ENCODE measurements around the gene RABGAP1L. TPM values are rescaled to one million over a fixed set of nuclear protein-coding genes. Genes with fewer than 3 reads are reported as not detected.

Gene RABGAP1L
- total RNA-seq, 1 donor from 2014 or later = 41.0 TPM

DNA sequence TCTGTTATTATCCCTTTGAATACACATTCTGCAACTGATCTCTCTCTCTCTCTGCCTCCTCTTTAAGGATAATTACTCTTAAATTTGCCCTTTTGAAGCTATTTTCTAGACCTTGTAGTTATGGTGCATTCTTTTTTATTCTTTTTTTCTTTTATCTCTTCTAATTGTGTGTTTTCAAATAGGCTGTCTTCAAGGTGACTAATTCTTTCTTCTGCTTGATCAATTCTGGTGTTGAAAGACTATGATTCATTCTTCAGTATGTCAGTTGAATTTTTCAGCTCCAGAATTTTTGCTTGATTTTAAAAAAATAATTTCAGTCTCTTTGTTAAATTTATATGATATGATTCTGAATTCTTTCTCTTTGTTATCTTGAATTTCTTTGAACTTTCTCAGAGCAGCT is 192.8 kb downstream of the RABGAP1L start:
- intact Hi-C loops (cut with micrococcal nuclease) = no loop called here
- H3K4me1 Mint-ChIP-seq (ENCODE audit: low read depth) = no peaks in the 10 kb centered on the region
- peaks cover 1% of the 10 kb centered on the region for H3K36me3 Mint-ChIP-seq (ENCODE audit: low read depth)
- peaks cover 14% of the 10 kb centered on the region for H3K9me3 Mint-ChIP-seq
- H3K27ac Mint-ChIP-seq = no peak overlapping the region
- DNase-seq (ENCODE audit: low spot score) = no peak
- no peak overlapping the region for H3K4me3 Mint-ChIP-seq
- H3K27me3 Mint-ChIP-seq (ENCODE audit: insufficient read depth) = no peaks in the 10 kb centered on the region

DNA sequence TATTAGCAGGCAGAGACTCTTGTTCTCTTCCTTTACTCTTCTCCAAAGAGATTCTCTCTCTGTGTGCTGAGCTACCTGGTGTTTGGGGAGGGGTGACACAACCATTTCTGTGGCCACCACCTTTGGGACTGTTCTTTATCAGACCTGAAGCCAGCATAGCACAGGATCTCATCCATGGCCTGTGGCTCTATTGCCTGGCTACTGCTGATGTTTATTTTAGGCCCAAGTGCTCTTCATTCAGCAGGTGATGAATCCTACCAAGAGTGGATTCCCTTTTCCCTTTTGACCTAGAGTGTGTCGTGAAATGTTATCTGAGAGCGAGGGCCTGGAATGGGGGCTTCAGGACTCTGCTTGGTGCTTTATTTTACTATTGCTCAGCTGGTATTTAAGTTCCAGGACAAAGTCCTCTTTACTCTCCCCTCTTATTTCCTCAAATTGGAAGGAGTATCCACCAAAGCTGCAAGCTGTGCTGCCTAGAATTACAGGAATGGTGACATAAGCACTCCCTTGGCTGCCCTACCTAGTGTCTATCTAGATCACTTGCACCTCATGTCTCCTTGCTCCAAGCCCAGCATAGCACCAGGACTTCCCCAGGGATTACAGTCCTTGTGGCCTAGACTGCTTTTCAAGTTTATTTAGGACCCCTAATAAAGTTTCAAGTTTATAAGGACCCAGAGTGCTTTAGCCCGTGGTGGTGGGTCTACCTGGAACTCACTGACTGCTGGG is 193.7 kb downstream of the RABGAP1L start:
- H3K27me3 Mint-ChIP-seq (ENCODE audit: insufficient read depth) = no peaks in the 10 kb centered on the region
- intact Hi-C loops (cut with micrococcal nuclease) = no loop called here
- no peak for DNase-seq (ENCODE audit: low spot score)
- no peaks in the 10 kb centered on the region for H3K36me3 Mint-ChIP-seq (ENCODE audit: low read depth)
- H3K4me3 Mint-ChIP-seq = no peak overlapping the region
- peaks cover 9% of the 10 kb centered on the region for H3K9me3 Mint-ChIP-seq
- H3K4me1 Mint-ChIP-seq (ENCODE audit: low read depth) = no peaks in the 10 kb centered on the region
- no peak overlapping the region for H3K27ac Mint-ChIP-seq

DNA sequence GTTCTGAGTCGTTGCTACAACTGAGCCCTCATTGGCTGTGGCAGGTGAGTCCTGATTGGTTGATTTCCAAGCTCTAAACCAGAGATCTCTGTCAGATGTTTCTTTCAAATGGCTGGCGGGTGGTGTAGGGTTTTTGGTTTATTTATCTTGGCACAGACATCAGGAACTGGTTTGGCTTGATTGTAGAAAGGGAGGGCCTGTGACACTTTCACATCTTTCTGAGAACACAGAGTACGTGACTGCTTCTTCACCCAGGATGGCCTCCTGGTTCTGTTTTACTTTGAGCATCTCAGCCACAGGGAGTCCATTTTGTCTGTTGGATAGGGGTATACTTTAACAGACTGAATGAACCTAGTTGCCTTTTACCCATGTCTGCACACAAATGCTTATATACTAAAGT is 199.0 kb downstream of the RABGAP1L start:
- Mint-ChIP-seq H3K27me3 (ENCODE audit: insufficient read depth) (no peaks in the 10 kb centered on the region), H3K9me3 (peaks cover 2% of the 10 kb centered on the region), H3K27ac (no peak overlapping the region), H3K4me1 (ENCODE audit: low read depth) (no peaks in the 10 kb centered on the region), H3K36me3 (ENCODE audit: low read depth) (peaks cover 2% of the 10 kb centered on the region), H3K4me3 (no peak overlapping the region)
- intact Hi-C loops (cut with micrococcal nuclease) = no loop called here
- DNase-seq (ENCODE audit: low spot score) = no peak

DNA sequence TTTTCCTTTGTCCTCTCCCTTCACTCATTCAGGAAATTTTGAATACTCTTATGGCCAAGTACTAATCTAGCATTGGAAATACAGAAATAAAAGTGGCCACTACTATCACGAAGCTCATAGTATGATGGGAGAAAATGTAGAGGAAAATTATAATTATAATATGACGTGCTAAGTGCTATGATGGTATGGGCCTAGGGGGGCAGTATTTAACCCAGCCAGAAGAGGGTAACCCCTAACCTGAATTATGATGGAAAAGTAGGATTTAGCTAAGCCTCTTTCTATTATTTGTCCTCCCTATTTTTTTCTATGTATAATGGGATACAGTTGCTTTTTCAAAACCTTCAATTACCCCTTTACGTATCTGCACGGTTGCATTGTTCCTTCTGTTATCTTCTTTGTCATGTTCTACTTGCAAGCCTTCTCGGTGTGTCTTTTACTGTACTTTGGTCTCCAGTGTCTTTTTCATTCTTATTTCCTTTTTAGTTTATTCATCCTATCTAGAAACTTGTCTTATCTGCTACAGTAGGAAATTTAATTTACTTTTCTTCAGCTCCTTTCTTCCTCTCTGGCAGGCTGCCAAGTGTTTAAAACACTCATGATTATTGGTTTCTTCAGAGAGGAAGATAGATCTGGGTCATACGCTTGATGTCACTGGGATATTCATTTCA is 199.6 kb downstream of the RABGAP1L start:
- H3K27ac Mint-ChIP-seq = no peak overlapping the region
- no peaks in the 10 kb centered on the region for H3K4me1 Mint-ChIP-seq (ENCODE audit: low read depth)
- no peak overlapping the region for H3K4me3 Mint-ChIP-seq
- H3K27me3 Mint-ChIP-seq (ENCODE audit: insufficient read depth) = no peaks in the 10 kb centered on the region
- peaks cover 2% of the 10 kb centered on the region for H3K36me3 Mint-ChIP-seq (ENCODE audit: low read depth)
- DNase-seq (ENCODE audit: low spot score) = no peak
- H3K9me3 Mint-ChIP-seq = peaks cover 2% of the 10 kb centered on the region
- intact Hi-C loops (cut with micrococcal nuclease) = no loop called here

DNA sequence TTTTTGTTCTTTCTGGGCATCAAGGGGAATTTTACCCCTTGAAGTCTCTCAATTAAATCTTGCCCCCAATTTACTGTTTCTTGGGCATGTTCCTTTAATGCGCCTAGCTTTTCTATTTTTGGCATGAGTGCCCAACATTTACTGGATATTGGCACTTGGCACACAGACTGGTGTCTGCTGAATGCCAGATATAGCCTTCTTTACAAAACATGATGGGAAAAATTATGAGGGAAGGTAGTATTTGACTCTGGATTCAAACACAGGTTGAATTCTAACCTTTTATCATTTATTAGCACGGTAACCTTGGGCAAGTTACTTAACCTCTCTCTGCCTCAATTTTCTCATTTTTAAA is 200.1 kb downstream of the RABGAP1L start:
- intact Hi-C loops (cut with micrococcal nuclease) = no loop called here
- DNase-seq (ENCODE audit: low spot score) = no peak
- Mint-ChIP-seq H3K27me3 (ENCODE audit: insufficient read depth) (no peaks in the 10 kb centered on the region), H3K9me3 (peaks cover 2% of the 10 kb centered on the region), H3K4me1 (ENCODE audit: low read depth) (no peaks in the 10 kb centered on the region), H3K36me3 (ENCODE audit: low read depth) (peaks cover 2% of the 10 kb centered on the region), H3K4me3 (no peak overlapping the region), H3K27ac (no peak overlapping the region)

DNA sequence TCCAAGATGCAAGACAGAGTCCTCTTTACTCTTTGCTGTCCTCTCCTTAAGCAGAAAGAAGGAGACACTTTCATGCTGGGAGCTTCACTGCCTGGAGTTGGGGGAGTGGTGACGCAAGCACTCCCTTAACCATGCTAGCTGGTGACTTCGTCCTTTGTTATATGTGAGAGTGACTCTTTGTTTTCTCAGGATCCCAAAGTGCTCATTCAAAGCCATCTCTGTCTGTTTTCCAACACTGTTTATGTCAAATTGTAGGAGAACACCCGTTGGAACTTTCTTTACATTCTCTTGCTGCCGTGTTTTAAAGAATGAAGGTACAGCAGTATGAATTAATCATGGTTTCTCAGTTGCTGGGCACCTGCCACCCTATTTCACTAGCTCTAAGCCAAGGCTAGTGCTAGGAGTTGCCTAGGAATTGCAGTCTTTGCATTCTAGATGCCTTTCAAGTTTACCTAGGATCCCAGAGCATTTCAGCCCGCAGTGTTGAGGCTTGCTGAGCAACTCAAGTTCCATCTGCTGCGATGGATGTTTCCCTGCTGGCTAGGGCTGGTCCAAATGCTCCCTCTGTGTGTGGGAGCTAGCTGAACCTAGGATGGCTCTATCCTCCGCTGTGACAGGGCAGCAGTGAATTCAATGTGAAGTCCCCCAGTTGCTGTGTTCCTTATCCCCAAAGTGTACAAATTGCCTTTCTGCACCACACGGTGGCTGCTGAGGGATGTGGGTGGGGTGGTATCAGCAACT is 205.8 kb downstream of the RABGAP1L start:
- no peaks in the 10 kb centered on the region for H3K4me1 Mint-ChIP-seq (ENCODE audit: low read depth)
- H3K36me3 Mint-ChIP-seq (ENCODE audit: low read depth) = no peaks in the 10 kb centered on the region
- H3K4me3 Mint-ChIP-seq = no peak overlapping the region
- no peak for DNase-seq (ENCODE audit: low spot score)
- H3K27me3 Mint-ChIP-seq (ENCODE audit: insufficient read depth) = no peaks in the 10 kb centered on the region
- H3K9me3 Mint-ChIP-seq = no peaks in the 10 kb centered on the region
- no peak overlapping the region for H3K27ac Mint-ChIP-seq
- intact Hi-C loops (cut with micrococcal nuclease) = no loop called here

DNA sequence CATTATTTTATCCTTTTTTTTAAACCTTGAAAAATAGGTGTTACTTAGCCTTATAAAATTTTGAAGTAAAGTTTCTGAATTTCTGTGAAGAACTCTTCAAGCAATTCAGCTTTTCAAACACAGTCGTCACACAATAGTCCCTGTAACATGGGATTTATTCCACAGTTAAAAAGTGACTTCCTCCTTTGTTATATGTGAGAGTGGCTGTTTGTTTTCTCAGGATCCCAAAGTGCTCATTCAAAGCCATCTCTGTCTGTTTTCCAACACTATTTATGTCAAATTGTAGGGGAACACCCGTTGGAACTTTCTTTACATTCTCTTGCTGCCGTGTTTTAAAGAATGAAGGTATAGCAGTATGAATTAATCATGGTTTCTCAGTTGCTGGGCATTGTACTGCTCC is 207.6 kb downstream of the RABGAP1L start:
- DNase-seq (ENCODE audit: low spot score) = no peak
- intact Hi-C loops (cut with micrococcal nuclease) = no loop called here
- H3K4me3 Mint-ChIP-seq = no peak overlapping the region
- no peaks in the 10 kb centered on the region for H3K9me3 Mint-ChIP-seq
- no peak overlapping the region for H3K27ac Mint-ChIP-seq
- no peaks in the 10 kb centered on the region for H3K27me3 Mint-ChIP-seq (ENCODE audit: insufficient read depth)
- no peaks in the 10 kb centered on the region for H3K4me1 Mint-ChIP-seq (ENCODE audit: low read depth)
- H3K36me3 Mint-ChIP-seq (ENCODE audit: low read depth) = no peaks in the 10 kb centered on the region

DNA sequence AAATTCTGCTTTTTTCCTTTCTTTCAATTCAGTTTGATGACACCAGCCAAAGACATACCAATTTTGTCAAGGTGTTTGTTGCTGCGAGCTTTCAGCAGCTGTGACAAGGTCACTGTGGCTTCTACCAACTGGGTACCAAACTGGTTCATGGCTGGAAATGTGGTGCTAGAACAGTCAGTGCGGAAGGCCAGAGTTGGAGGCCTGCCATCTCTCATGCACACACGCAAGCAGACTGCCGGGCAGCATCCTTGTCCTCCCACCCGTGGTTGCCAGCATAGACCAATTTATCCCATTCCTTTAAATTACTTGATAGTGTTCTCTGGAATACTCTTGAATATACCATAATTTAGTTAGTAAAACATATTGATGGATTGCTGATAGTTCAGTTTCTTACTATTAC is 208.6 kb downstream of the RABGAP1L start:
- peaks cover 2% of the 10 kb centered on the region for H3K4me1 Mint-ChIP-seq (ENCODE audit: low read depth)
- intact Hi-C loops (cut with micrococcal nuclease) = no loop called here
- H3K36me3 Mint-ChIP-seq (ENCODE audit: low read depth) = no peaks in the 10 kb centered on the region
- no peaks in the 10 kb centered on the region for H3K9me3 Mint-ChIP-seq
- no peak for DNase-seq (ENCODE audit: low spot score)
- H3K27ac Mint-ChIP-seq = no peak overlapping the region
- H3K4me3 Mint-ChIP-seq = no peak overlapping the region
- no peaks in the 10 kb centered on the region for H3K27me3 Mint-ChIP-seq (ENCODE audit: insufficient read depth)

DNA sequence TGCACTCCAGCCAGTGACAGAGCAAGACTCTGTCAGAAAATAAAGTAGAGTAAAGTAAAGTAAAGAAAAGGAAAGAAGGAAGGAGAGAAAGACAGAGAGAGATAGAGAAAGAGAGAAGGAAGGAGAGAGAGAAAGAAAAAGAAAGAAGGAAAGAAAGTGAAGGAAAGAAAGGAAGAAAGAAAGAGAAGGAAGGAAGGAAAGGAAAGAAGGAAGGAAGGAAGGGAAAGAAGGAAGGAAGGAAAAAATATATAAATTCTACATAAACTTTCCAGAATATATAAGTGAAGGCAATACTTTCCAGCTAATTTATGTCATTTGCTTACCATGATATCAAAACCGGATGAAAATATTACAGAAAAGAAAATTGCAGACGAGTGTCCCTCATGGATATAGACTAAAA is 216.7 kb downstream of the RABGAP1L start:
- no peaks in the 10 kb centered on the region for H3K27me3 Mint-ChIP-seq (ENCODE audit: insufficient read depth)
- H3K9me3 Mint-ChIP-seq = no peaks in the 10 kb centered on the region
- no peak overlapping the region for H3K27ac Mint-ChIP-seq
- intact Hi-C loops (cut with micrococcal nuclease) = no loop called here
- H3K36me3 Mint-ChIP-seq (ENCODE audit: low read depth) = no peaks in the 10 kb centered on the region
- no peak overlapping the region for H3K4me3 Mint-ChIP-seq
- no peak for DNase-seq (ENCODE audit: low spot score)
- H3K4me1 Mint-ChIP-seq (ENCODE audit: low read depth) = peaks cover 7% of the 10 kb centered on the region

DNA sequence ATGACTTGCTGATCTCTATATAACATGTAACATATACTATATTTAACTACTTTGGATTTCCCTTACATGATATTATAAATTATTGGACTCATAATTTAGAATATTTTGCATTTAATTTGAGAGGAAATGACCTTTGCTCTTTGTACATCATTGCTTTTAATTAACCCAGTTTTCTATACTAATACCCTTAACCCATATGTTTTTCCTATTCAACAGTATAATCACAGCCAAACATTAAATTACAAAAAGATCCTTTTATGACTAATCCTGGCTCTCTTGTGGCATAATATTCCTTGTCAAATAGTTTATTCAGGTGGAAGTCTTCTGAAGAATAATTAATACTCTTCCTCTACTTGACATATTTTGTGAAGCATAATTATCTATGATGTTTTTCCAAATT is 232.4 kb downstream of the RABGAP1L start:
- Mint-ChIP-seq H3K9me3 (no peaks in the 10 kb centered on the region), H3K27ac (no peak overlapping the region), H3K36me3 (ENCODE audit: low read depth) (no peaks in the 10 kb centered on the region), H3K4me1 (ENCODE audit: low read depth) (no peaks in the 10 kb centered on the region), H3K27me3 (ENCODE audit: insufficient read depth) (no peaks in the 10 kb centered on the region), H3K4me3 (no peak overlapping the region)
- no peak for DNase-seq (ENCODE audit: low spot score)
- intact Hi-C loops (cut with micrococcal nuclease) = no loop called here

DNA sequence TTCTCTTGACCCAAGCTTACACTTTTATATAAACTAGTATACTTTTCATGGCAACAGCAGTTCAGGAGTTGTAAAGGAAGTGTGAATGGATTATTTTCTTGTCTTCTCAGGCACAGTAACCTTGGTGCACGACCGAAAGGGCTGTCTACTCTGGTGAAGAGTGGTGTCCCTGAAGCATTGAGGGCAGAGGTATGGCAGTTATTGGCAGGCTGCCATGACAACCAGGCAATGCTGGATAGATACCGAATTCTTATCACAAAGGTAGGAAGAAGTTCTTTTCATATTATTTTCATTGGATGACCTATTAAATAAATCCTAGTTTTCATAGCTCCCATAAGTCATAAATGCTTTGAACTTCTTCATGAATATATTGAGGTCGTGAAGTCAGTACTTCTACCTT is 234.6 kb downstream of the RABGAP1L start:
- no peak for DNase-seq (ENCODE audit: low spot score)
- no peaks in the 10 kb centered on the region for H3K9me3 Mint-ChIP-seq
- no peak overlapping the region for H3K4me3 Mint-ChIP-seq
- intact Hi-C loops (cut with micrococcal nuclease) = no loop called here
- no peaks in the 10 kb centered on the region for H3K4me1 Mint-ChIP-seq (ENCODE audit: low read depth)
- H3K27ac Mint-ChIP-seq = no peak overlapping the region
- H3K27me3 Mint-ChIP-seq (ENCODE audit: insufficient read depth) = no peaks in the 10 kb centered on the region
- no peaks in the 10 kb centered on the region for H3K36me3 Mint-ChIP-seq (ENCODE audit: low read depth)

DNA sequence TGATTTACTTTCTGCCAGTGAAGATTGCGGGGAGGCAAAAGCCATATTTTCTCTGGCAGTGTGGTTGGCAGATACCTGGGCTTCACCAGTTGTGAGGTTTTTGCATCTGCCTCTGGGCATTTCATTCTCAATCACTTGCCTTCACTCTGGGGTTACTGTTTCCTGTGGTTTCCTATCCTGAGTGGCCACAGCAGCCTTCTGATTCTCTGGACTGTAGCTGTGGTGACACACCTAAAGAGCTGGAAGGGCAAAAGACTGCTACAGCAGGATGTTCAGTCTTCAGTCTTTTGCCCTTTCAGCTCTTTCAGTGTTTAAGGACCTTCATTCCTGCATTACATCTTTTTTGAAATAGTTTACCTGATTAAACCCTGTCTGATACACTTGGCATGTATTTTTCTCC is 237.9 kb downstream of the RABGAP1L start:
- Mint-ChIP-seq H3K9me3 (peaks cover 6% of the 10 kb centered on the region), H3K36me3 (ENCODE audit: low read depth) (no peaks in the 10 kb centered on the region), H3K4me3 (no peak overlapping the region), H3K27ac (no peak overlapping the region), H3K4me1 (ENCODE audit: low read depth) (no peaks in the 10 kb centered on the region), H3K27me3 (ENCODE audit: insufficient read depth) (no peaks in the 10 kb centered on the region)
- no peak for DNase-seq (ENCODE audit: low spot score)
- intact Hi-C loops (cut with micrococcal nuclease) = no loop called here

DNA sequence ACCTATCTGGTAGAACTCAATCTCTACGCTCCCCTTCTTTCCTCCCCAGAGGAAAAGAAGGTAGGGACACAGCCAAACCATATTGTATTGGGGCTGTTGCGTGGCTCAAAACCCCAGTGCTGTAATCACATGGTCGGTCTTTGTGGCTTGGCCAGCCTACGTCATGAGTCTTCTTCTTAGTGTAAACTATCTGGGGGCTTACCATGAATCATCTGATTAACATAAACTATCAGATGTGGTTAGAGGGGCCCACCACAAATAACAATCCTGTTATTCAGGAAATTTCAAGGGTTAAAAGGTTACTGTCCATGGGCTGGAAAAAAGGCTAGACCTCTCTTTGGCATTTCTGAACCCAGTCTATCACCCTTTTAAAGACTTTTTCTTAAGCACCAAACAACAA is 238.9 kb downstream of the RABGAP1L start:
- Mint-ChIP-seq H3K4me1 (ENCODE audit: low read depth) (no peaks in the 10 kb centered on the region), H3K36me3 (ENCODE audit: low read depth) (no peaks in the 10 kb centered on the region), H3K27me3 (ENCODE audit: insufficient read depth) (no peaks in the 10 kb centered on the region), H3K27ac (no peak overlapping the region), H3K4me3 (no peak overlapping the region), H3K9me3 (peaks cover 6% of the 10 kb centered on the region)
- intact Hi-C loops (cut with micrococcal nuclease) = no loop called here
- DNase-seq (ENCODE audit: low spot score) = no peak

Measured in activated T-helper 1 cell treated with anti-CD3 and anti-CD28 coated beads, Interleukin-12 subunit alpha, Interleukin-12 subunit beta, Interleukin-2, Interleukin-4 antibody, amounts not matched to agents 30 ng/mL and 10 ng/mL and 1 ng/mL, durations not matched to agents 14 hours and 24 hours and 36 hours (primary cell).